Raji (cell line): ENCODE results near the gene TBPL2.

Source experiments
- POLR2A ChIP-seq: IDR thresholded peaks from 2 replicates; pipeline ENCODE4 v1.6.1; 2011; ENCODE audit warnings: low read depth, low read length, control low read depth; ENCODE audit not compliant: insufficient read depth

The TBPL2 gene

GRCh38 chr14:55387121-55387520 is 53.3 kb downstream of the TBPL2 start:
- no peak for TF ChIP-seq POLR2A

DNA sequence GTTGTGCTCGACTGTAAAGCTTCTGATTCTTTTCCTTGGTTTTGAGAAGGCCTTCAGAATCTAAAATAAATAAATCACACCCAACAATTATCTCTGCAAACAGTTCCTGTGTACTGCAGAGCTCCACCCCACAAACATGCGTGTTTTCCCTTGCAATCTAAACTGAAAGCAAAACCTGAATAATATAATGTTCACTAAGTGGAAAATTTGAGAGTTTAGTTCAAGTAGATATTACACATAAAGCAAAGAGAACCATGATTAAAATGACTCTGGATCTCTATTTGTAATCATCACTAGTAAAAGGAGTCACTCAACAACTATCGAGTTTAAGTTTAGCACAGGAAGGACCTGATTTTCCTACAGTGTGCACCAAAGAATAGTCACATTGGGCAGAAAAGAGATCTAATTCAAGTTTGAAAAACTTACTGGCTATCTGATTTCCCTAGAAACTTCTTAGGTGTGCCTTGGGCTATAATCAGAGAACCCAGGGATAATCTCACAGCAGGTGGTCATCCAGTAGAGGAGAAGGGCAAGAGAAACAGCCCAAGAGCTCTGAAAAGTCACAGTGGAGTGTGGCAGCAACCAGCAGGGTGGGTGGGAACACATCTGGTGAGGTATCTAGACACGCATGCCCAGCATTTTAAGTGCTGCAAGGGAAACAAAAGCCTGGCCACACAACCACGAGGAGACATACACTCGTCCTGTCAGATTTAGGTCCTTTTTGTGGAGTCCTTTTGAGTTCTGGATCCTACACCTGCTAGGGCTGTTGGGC is 54.2 kb downstream of the TBPL2 start:
- no peak for TF ChIP-seq POLR2A

- no peak for TF ChIP-seq POLR2A
Measured at GRCh38 chr14:55384536-55384935, 55.9 kb downstream of the TBPL2 start.

- no peak for TF ChIP-seq POLR2A
Measured at GRCh38 chr14:55383541-55384140, 56.8 kb downstream of the TBPL2 start.

GRCh38 chr14:55382483-55382882 is 57.9 kb downstream of the TBPL2 start:
- no peak for TF ChIP-seq POLR2A

DNA sequence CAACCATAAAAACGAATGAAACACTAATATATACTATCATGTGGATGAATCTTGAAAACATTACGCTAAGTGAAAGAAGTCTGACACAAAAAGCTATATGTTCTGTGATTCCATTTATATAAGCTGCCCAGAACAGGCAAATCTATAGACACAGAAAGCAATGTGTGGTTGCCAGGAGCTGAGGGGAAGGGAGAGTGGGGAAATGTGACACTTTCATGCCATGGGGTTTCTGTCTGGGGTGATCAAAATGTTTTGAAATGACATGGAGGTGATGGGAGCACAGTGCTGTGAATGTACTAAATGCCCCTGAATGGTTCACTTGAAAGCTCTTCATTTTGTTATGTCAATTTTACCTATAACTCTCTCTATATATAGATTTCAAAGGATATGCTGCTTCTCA is 58.9 kb downstream of the TBPL2 start:
- TF ChIP-seq POLR2A, result no peak

GRCh38 chr14:55381040-55381439 is 59.4 kb downstream of the TBPL2 start:
- TF ChIP-seq POLR2A, result no peak

- TF ChIP-seq POLR2A, result no peak
Measured at GRCh38 chr14:55377236-55377635, 63.2 kb downstream of the TBPL2 start.

- no peak for TF ChIP-seq POLR2A
Measured at GRCh38 chr14:55374771-55375170, 65.6 kb downstream of the TBPL2 start.

DNA sequence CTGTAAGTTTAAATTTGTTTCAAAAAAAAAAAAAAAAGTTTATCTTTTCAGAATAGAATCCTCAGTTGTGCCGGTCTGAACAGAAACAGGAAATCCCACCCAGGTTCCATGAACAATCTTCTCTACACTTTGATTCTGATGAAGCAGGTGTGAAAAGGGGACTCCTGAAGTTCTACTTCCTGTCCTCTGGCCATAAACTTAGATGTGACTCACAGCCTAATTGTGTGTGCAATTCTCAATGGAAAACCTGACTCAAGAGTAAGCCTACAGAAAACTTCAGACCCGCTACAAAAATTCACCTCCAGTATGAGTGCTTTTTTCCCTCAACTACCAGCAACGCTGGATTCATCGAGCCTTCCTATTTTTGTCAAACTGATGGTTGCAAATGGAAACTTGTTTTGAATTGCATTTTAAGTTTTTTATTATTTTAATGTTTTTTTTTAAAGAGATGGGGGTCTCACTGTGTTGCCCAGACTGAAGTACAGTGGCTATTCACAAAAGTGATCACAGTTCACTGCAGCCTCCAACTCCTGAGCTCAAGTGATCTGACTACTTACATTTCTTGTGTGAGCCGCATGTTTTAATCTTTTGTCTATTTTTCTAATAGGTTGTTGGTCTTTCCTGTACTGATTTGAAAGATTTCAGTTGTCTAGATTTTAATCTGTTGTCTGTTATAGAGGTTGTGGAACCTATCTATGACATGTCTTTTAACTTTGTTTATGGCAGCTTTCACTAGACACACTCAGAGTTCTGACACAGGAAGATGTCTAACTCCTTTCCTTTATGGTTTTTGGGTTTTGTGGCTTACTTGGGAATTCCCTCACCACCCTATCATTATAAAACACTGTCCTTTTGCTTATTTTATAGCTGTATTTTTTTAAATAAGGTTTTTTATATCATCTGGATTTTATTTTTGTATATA is 66.4 kb downstream of the TBPL2 start:
- no peak for TF ChIP-seq POLR2A

- no peak for TF ChIP-seq POLR2A
Measured at GRCh38 chr14:55372825-55373224, 67.6 kb downstream of the TBPL2 start.

DNA sequence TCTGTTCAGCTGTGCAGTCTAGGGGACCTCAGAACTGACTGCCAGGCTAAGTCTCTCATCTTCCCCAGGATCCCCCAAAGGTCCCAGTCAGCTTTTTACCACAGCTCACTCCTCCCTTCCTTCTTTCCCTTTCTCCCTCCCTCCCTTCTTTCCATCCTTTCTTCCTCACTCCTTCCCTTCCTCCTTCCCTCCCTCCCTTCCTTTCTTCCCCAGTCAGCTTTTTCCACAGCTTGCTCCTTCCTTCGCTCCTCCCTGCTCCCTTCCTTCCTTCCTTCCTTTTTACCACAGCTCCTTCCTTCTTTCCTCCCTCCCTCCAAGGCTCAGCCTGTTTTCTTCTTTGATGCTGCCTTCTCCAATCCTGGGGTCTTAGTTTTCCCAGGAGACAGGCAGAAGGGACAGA is 68.0 kb downstream of the TBPL2 start:
- TF ChIP-seq POLR2A, result no peak

DNA sequence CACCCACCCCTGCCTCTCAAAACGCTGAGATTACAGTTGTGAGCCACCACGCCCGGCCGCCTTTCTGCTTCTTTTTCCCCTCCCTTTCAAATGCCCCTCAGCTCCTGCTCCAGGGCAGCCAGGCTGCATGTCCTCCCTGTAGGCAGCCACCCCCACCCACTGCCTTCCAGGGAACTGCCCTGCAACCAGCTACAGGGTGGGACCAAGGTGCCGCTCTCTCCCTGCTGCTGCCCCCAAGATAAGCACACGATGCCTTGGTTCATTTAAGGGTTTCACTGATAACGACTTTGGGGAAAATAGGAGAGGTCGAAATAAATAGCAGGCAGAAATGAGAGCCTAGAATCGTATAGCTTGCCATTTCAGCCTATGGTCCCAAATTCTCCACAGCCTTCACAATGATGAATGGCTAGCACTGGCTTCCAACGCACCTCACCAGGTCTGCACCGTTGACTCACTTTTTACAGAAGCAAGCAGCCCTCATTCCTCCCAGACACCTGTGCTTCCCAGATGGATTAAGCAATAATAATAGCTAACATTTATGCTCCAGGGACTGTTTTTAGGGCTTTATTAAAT is 69.4 kb downstream of the TBPL2 start:
- no peak for TF ChIP-seq POLR2A

DNA sequence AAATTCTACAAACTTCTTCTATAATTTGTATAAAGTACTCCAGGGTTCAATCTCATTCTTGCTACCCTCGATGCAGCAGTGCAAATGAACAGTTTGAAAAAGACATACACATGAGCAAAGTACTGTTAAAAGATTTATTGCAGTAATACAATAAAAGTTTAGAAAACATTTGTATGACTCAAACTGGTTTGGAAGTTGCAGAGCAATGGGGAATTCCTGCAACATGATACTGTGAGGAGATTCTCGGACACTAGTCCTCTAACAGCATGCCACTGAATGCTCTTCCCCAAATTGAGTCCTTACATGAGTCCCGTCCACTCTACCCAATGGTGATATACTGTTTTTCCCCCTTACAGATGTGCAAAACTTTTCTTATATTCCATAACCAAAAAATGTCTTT is 74.1 kb downstream of the TBPL2 start:
- no peak for TF ChIP-seq POLR2A
